LNCaP clone FGC (cell line): Measurements from ENCODE around the gene NUP160.
"Not testable (repeated sequence)": the region's sequence is repeated elsewhere in the genome, so short reads cannot be mapped to it uniquely, and the experiment has no call there.

Experiments
- DNase-seq: peaks from one replicate; pipeline ENCODE4 v3.0.0-alpha.2; 2011; ENCODE audit warnings: low read depth
- H3K4me3 ChIP-seq: 2 replicates; pipeline ENCODE4 v1.5.1; 2011; ENCODE audit warnings: mild to moderate bottlenecking, low read depth, low read length, control low read depth
- TF ChIP-seq, protein P1 (sequence below): IDR thresholded peaks from 2 replicates; pipeline ENCODE4 v1.5.1; 2012; ENCODE audit warnings: mild to moderate bottlenecking; ENCODE audit not compliant: control insufficient read depth, insufficient read depth; ENCODE audit errors: extremely low read depth

The NUP160 gene

DNA sequence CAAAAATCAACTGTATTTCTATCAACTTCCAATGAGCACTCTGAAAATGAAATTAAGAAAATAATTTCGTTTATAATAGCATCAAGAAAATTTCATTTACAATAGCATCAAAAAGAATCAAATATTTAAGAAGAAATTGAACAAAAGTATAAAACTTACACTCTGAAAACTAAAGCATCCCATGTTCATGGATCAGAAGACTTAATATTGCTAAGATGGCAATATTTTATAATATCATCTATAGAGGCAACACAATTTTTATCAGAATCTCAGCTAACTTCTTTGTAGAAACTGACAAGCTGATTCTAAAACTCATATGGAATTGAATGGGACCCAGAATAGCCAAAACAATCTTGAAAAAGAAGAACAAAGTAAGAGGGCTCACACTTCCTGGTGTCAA lies 19.9 kb downstream of the NUP160 start:
- DNase-seq: no peak
- TF ChIP-seq, protein P1, sequence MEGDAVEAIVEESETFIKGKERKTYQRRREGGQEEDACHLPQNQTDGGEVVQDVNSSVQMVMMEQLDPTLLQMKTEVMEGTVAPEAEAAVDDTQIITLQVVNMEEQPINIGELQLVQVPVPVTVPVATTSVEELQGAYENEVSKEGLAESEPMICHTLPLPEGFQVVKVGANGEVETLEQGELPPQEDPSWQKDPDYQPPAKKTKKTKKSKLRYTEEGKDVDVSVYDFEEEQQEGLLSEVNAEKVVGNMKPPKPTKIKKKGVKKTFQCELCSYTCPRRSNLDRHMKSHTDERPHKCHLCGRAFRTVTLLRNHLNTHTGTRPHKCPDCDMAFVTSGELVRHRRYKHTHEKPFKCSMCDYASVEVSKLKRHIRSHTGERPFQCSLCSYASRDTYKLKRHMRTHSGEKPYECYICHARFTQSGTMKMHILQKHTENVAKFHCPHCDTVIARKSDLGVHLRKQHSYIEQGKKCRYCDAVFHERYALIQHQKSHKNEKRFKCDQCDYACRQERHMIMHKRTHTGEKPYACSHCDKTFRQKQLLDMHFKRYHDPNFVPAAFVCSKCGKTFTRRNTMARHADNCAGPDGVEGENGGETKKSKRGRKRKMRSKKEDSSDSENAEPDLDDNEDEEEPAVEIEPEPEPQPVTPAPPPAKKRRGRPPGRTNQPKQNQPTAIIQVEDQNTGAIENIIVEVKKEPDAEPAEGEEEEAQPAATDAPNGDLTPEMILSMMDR: no peak
- H3K4me3 ChIP-seq: no peak overlapping the region

DNA sequence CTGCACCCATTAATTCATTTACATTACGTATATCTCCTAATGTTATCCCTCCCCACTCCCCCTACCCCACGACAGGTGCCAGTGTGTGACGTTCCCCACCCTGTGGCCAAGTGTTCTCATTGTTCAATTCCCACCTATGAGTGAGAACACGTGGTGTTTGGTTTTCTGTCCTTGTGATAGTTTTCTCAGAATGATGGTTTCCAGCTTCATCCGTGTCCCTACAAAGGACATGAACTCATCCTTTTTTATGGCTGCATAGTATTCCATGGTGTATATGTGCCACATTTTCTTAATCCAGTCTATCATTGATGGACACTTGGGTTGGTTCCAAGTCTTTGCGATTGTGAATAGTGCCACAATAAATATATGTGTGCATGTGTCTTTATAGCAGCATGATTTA lies 25.5 kb downstream of the NUP160 start:
- not testable (repeated sequence) for DNase-seq, H3K4me3 ChIP-seq

DNA sequence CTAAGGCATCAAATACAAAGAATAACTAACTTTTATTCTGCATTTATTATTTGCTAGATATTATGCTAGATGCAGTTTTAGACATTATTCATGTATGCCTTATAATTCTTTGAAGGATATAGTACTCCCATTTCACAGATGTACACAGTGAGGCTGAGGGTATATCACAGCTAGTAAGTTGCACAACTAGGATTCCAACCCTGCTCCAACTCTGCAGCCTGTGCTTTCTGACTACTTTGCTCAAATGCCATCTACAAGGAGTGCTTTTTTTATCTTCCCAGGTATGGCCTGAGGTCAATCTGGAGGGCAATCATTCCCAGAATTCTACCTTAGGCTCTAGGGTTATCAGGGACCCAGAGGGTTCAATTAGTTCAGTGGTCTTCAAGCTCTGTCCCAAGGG lies 28.4 kb downstream of the NUP160 start:
- TF ChIP-seq, protein P1: no peak
- DNase-seq: no peak
- no peak overlapping the region for H3K4me3 ChIP-seq

DNA sequence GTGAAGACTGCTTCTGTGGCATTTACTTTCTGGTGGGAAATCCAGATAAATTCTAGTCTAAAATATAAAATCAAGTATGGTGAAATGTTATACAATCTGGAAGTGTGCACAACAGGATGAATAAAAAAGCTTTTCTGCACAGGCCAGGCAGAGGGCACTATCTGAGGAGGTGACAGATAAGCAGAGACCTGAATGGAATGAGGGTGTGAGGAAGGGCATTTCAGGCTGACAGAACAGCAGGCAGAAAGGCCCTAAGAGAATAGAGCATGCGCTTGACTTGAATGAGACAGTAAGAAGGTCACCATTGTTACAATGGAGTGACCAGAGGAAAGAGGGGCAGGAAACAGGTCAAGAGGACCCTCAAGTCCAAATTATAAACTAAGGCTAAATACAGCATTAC lies 47.4 kb downstream of the NUP160 start:
- DNase-seq: no peak
- H3K4me3 ChIP-seq: no peak overlapping the region
- TF ChIP-seq, protein P1: no peak

DNA sequence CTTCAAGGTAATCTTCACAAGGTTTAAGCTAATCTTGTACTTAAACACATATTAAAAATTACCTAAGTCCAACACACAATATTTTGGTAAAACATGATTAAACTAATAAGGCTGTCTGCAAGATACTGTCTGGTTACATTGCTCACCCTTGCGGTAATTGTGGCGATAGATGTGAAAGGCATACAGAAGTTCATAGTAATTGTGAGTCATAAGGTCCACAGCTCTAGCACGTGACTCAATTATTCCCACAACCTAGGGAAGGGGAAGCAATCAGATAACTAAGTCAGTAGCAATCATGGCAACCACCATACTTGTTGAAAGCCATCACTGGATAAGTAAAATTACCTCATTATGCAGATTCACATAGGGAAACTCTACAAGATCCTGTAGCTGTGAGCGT lies 50.5 kb downstream of the NUP160 start:
- TF ChIP-seq, protein P1: no peak
- DNase-seq: no peak
- H3K4me3 ChIP-seq: no peak overlapping the region

DNA sequence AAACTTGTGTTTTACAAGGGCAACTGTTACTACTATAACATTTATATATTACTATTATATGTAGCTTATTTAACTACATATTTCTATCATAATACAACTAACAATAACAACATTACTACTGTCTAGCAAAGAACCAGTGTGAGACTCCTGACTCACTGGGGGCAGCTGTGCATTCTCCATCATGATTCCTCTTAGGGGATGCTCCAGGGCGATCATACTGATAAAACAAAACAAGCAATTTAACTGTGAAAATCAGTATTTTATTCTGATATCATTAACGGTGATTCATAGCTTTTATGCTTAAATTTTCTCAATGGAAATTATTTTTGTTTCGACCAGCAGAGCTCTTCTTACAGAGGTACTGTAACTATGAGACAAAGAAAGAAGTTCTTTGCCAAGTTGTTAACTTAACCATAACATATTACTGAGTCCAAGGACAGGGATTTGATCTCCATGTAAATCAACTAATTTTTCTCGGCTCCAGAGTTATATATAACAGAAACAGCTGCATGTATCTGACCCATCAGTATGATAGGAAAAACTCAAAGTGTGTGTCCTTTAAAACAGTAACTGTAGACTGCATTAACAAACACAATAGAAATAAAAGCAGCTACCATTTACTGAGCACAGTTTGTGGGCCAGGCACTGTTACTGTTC lies 56.2 kb downstream of the NUP160 start:
- no peak overlapping the region for H3K4me3 ChIP-seq
- DNase-seq: no peak
- TF ChIP-seq, protein P1: no peak

DNA sequence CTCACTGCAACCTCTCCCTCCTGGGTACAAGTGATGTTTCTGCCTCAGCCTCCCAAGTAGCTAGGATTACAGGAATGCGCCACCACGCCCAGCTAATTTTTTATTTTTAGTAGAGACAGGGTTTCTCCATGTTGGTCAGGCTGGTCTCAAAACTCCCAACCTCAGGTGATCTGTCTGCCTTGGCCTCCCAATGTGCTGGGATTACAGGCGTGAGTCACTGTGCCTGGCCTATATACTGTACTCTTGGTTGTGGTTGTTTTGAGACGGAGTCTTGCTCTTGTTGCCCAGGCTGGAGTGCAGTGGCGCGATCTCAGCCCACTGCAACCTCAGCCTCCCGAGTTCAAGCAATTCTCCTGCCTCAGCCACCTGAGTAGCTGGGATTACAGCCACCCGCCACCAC lies 58.1 kb downstream of the NUP160 start:
- DNase-seq, H3K4me3 ChIP-seq: not testable (repeated sequence)

DNA sequence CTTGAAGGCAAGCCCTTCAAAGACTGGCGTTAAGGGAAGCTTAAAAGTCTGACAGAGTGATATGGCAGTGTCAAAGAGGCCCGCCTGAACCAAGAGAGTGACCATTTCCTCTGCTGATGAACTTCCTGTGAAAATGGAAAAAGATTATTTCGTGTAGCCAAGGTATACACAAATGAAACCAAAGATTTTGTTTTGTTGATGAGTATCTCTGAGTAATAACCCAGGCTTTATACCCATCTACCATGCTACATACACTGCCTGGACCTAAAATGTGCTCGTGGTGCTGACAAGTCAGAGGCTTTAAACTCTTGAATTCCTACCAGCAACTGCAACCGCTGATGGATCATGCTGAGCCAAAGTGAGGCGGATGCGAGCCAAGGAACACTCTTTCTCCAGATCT lies 60.0 kb downstream of the NUP160 start:
- H3K4me3 ChIP-seq: no peak overlapping the region
- TF ChIP-seq, protein P1: no peak
- DNase-seq: no peak
